Measurements from ENCODE around the gene UGT1A4.

GRCh38 chr2:233743464-233744259 is 25.1 kb downstream of the UGT1A4 start:
- TF ChIP-seq, protein P1, sequence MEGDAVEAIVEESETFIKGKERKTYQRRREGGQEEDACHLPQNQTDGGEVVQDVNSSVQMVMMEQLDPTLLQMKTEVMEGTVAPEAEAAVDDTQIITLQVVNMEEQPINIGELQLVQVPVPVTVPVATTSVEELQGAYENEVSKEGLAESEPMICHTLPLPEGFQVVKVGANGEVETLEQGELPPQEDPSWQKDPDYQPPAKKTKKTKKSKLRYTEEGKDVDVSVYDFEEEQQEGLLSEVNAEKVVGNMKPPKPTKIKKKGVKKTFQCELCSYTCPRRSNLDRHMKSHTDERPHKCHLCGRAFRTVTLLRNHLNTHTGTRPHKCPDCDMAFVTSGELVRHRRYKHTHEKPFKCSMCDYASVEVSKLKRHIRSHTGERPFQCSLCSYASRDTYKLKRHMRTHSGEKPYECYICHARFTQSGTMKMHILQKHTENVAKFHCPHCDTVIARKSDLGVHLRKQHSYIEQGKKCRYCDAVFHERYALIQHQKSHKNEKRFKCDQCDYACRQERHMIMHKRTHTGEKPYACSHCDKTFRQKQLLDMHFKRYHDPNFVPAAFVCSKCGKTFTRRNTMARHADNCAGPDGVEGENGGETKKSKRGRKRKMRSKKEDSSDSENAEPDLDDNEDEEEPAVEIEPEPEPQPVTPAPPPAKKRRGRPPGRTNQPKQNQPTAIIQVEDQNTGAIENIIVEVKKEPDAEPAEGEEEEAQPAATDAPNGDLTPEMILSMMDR (IDR thresholded peaks at IDR 0.05) = no peak
- no peak for TF ChIP-seq POLR2A (IDR thresholded peaks at IDR 0.05)

Measured in thyroid gland (tissue), 4 donors.